Thyroid gland (tissue), 4 donors: ENCODE data around the gene RRP15.

Source experiments
- POLR2A ChIP-seq, 2 donors: fragments of 450-650 bp; IDR thresholded peaks; one replicate each; pipeline ENCODE4 v1.6.1; 2017; ENCODE audit warnings: antibody characterized with exemption in 2 of 2, mild to moderate bottlenecking in 2 of 2, moderate library complexity in 1 of 2
- TF ChIP-seq, protein P1 (sequence below), 6 experiments: fragments of 200-600 bp in 3 of 6; fragments of 450-650 bp in 3 of 6; sonication (generic) in 3 of 6; IDR thresholded peaks; one replicate each; pipeline ENCODE4 v1.5.1; 2016 to 2019; ENCODE audit warnings: antibody characterized with exemption in 6 of 6, mild to moderate bottlenecking in 2 of 6, inconsistent platforms in 1 of 6, moderate library complexity in 1 of 6

DNA sequence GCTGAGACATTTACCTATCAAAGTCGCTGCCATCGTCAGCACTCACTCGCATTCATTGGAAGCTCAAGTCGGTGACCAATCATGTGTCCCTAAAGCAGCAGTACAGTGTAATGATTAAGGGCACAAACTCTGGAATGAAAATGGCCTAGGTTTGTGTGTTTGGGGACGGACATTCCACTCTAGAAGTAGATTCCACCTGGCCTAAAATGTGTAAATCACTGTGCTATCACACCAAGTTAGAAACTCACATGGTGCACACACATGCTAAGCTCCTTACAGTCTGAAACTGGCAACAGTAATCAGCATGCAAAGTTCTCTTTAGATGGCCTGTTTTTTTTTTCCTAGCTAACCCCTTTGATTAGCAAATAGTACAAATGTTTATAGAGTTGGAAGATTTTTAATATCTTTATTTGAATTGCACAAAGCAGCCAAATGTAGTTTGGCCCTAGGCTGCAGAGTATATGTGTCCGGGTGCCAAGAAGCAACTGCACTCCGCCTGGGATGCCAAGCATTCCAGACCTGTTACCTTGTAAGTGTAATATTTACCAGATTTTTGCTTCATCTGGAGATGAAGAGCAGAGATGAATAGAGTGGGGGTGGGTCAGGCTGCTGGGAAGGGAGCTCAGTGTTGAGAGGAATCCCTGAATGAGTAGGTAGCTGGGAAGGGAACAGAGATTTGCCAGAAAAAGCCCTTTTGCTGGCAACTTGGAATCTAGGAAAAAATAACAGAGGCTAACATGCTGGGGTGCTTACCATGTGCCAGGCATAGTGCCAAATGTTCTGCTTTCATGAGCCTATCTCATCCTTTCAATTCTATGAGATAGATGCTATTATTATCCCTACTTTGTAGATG, 95.3 kb downstream of the RRP15 start:
- TF ChIP-seq, protein P1, sequence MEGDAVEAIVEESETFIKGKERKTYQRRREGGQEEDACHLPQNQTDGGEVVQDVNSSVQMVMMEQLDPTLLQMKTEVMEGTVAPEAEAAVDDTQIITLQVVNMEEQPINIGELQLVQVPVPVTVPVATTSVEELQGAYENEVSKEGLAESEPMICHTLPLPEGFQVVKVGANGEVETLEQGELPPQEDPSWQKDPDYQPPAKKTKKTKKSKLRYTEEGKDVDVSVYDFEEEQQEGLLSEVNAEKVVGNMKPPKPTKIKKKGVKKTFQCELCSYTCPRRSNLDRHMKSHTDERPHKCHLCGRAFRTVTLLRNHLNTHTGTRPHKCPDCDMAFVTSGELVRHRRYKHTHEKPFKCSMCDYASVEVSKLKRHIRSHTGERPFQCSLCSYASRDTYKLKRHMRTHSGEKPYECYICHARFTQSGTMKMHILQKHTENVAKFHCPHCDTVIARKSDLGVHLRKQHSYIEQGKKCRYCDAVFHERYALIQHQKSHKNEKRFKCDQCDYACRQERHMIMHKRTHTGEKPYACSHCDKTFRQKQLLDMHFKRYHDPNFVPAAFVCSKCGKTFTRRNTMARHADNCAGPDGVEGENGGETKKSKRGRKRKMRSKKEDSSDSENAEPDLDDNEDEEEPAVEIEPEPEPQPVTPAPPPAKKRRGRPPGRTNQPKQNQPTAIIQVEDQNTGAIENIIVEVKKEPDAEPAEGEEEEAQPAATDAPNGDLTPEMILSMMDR (IDR thresholded peaks at IDR 0.05) = no peak
- no peak for TF ChIP-seq POLR2A (IDR thresholded peaks at IDR 0.05)
